CD4-positive, alpha-beta T cell treated with Interferon gamma for 1 hour (primary cell): ENCODE results near the gene TRABD2A.
A peak's percentile ranks its signal among the peaks of the same experiment; 100 is the strongest.

Source experiments
- DNase-seq: peaks from one replicate; pipeline ENCODE4 v3.0.0-alpha.2; 2020

The TRABD2A gene

DNA sequence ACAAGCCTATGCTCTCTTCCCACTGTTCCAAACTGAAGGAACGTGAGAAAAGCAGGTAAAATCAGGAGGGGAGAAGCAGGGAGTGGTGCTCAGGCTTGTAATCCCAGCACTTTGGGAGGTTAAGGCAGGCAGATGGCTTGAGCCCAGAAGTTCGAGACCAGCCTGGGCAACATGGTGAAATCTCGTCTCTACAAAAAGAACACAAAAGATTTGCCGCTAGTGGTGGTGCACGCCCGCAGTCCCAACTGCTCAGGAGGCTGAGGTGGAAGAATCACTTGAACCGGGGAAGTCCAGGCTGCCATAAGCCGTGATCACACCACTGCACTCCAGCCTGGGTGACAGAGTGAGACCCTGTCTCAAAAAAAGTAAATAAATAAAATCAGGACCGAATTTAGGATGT is 23.3 kb upstream of the TRABD2A start:
- DNase-seq, result no peak

DNA sequence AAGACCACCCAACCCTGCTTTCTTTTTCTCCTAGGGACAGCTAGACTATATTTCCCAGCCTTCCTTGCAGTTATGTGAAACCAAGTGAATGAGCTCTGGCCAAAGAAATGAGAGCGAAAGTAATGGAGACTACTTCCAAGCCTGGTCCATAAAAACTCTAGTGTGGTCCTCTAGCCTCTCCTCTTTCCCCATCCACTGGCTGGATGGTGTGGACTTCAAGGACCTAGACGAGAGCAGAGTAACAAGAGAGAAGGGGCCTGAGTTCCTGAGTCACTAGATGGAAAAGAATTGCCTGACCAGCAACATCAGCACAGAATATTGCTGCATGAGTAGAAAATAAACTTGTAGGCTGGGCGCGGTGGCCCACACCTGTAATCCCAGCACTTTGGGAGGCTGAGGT is 21.6 kb upstream of the TRABD2A start:
- DNase-seq, result no peak

GRCh38 chr2:84901593-84902120 is 20.8 kb upstream of the TRABD2A start:
- no peak for DNase-seq

DNA sequence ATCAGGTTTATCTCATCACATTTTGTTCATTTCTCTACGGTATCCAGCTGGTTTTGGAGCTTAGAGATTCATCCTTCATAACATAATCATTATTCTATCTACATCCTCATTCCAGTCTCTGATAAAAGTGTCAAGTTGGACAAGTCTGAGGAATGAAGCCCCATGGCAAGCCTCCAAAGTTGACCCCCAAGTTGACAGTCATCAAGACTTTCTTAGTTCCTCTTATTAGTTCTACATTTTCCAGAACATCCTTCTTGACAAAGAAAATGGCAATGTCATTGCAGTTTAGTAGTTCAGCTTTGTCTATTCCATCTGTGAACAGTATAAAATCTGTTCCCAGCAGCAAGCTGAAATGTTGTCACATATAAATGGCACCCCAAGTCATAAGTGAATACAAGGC is 20.1 kb upstream of the TRABD2A start:
- no peak for DNase-seq

DNA sequence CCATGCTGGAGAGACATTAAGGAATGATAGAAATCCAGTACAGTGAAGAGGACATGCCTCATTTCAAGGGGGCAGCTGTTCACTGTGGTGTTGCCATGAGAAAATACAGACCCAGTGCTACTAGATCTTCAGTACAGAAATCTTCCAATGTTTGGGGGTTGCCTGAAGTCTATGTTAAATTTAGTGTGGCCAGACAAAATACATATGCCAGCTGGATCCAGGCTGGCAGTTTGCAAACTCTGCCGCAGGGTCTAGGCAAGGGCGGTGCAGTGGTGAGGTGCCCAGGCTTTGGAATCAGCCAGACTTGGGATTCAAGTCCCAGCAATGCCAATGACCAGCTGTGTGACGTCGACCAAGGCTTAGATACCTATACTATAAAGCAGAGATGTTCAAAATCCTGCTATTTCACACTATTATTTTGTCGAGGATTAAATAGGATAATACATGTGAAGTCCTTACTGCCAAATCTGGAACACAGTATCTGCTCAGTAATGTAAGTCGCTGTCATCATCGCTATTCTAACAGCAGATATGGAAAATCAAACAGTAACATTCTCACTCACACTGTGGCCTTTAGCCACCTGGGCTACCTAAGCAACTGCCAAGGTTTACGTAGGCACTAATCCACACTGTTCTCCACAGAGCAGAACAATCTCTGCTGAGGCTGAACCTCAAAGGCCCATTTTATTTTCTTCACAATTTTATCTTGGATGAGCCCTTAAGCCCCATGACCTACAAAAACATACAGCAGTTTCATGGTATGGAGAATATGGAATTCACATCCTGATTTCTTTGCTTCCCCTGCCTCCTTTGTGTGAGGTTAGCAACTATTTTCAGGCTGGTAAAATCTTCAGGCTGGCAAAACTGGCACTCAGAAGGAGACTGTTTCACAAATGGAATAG is 18.7 kb upstream of the TRABD2A start:
- no peak for DNase-seq

GRCh38 chr2:84897773-84898172 is 16.9 kb upstream of the TRABD2A start:
- DNase-seq, result no peak

DNA sequence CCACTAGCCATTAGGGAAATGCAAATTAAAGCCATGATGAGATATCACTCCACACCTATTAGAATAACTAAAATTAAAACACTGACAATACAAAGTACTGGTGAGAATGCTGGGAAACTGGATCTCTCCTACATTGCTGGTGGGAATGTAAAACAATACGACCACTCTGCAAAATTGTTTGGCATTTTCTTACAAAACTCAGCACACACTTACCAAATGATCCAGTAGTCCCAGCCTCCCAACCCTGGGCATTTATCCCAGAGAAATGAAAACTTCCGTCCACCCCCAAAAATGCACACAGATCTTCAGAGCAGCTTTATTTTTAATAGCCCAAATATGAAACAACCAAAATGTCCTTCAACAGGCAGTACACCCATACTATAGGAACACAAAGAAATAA is 15.7 kb upstream of the TRABD2A start:
- no peak for DNase-seq

DNA sequence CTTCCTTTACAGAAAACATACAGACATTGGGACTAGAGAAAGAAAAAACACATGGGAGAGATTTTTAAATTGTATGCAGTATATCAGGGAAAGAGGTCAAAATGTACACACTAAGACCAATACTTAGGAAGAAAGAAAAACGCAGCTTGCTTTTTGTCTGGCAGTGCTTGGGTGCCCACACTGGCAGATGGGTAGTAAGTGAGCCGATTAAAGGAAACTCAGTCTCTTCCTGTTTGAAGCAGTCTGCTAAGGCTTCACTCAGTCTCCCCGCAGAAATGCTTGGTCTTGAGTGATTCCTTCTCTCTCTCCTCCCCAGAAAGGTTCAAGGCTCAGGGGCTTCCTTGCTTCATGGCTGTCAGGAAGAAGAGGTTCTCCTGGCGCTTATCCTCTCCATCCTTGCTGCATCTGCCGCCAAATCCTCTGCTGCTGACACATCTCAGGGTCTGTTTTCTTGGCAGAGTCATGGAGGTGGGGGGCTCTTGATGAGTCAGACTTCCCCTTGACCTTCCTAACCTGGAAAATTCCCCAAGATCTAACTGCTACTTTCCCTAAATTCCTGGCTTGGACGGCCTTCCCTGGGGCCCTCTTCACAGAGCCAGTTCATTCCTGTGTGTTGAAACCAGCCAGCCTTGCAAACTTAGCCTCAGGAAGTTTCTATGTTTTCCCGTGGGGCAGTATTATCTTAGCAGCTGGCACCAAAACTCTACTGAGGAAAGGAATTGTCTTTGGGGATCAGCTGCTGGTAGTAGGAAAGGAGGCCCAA is 14.1 kb upstream of the TRABD2A start:
- DNase-seq, result no peak

- DNase-seq, result no peak
These were observed 13.3 kb upstream of the TRABD2A start for GRCh38 chr2:84894131-84894586.

- no peak for DNase-seq
These were observed 10.6 kb upstream of the TRABD2A start for GRCh38 chr2:84891355-84892010.

DNA sequence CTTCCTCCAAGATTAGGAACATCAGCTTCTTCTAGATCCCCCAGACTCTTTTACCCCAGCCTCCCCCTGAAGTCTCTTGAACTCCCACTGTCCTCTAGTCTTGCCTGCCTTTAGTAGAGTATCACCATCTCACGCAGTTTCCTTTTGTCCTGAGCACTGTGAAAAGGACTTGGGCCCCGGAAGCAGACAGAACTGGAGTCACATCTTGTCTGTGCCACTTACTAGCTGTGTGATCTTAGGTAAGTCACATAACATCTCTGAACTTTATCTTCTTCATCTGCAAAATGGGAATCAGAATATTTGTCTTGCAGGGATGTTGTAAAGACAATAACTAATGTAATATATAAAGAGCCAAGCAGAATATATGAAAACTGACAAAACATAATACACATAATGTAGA is 8.4 kb upstream of the TRABD2A start:
- DNase-seq, result no peak

DNA sequence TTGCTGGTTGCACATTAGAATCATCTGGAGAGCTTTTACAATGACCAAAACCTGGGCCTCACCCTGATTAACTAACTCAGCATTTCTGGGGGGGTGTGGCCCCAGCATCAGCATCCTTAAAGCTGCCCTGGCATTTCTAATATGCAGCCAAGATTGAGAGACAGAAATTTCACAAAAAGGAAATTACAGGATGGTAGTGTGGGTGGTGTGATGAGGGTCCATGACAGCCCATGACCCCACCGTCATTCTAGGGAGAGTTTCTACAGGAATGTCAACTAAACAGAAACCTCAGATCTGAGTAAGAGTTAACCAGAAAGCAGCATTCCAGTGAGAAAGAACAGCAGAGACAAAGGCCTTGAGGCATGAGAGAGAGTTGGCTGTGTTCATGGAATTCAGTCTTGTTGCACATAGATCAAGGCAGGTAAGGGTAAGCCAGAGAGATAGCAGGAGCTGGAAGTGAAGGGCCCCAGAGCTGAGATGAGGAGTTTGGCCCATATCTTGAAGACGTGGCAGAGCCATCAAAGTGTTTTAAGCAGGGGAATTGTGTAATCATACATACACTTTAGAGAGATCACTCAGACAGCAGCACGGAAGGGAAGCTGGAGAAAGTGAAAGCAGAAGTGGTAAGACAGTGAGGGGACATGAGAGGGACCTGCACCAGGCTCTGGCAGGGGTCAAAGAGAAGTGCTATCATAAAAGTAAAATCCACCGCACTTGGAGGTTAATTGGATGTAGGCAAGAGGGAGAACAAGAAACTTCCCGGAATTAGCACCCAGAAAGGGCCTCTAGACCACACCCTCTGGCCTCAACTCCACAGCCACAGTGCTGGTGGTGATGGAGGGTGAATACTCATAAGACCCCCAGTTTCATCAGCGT is 7.8 kb upstream of the TRABD2A start:
- peak; percentile 75 for DNase-seq

- no peak for DNase-seq
These were observed 5.9 kb upstream of the TRABD2A start for GRCh38 chr2:84886791-84887190.

GRCh38 chr2:84885111-84885510 is 4.2 kb upstream of the TRABD2A start:
- DNase-seq, result no peak

- no peak for DNase-seq
These were observed 3.6 kb upstream of the TRABD2A start for GRCh38 chr2:84884449-84884848.

DNA sequence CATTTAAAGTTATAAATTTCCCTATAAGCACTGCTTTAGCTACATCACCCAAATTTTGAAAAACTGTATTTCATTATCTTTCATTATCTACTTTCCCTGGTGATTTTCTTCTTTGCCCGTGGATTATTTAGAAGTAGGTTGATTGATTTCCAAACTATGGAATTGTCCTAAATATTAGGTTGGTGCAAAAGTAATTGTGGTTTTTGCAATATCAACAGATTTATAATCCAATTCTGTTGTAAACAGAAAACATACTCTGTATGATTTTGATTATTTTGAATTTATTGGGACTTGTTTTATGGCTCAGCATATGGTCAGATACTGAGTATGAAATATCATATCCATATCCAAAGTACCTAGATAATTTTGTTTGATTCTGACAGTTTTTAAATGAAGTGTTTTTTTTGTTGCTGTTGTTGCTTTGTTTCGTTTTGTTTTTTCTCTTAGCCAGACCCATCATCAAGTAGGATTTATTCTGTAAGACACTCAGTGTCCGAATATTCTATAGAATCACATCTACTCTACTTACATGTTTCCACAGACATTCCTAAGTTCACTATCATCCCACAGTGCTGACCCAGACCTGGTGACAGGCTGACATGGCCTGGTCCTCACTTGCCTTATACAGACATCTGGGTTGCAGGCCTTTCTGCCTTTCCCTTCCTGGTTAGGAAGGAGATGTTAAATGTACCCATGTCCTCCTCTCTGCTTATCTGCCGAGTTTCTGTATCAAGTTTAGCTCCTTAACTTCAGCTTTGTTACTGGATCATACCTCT is 2.1 kb upstream of the TRABD2A start:
- DNase-seq, result no peak

DNA sequence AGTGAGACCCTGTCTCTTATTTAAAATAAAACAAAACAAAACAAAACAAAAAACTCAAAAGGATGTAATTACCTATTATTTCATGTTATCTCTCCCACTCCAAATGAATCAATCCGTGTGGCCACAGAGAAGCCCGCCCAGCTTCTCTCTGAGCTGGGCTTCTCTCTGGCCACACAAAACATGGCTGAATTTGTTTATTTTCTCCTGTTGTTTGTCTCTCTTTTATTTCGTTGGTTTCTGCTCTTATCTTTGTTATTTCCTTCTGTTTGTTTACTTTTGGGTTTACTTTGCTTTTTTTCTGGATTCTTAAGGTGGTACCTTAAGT is 1.5 kb upstream of the TRABD2A start:
- no peak for DNase-seq

- peak; percentile 84 for DNase-seq
These were observed 913 bp upstream of the TRABD2A start for GRCh38 chr2:84881581-84882413.

GRCh38 chr2:84880395-84880644 is 564 bp downstream of the TRABD2A start:
- no peak for DNase-seq

- no peak for DNase-seq
These were observed 1.1 kb downstream of the TRABD2A start for GRCh38 chr2:84879584-84880394.
